ENCODE data around the gene KIN. TPM values are rescaled to one million over a fixed set of nuclear protein-coding genes. Genes with fewer than 3 reads are reported as not detected.

The KIN gene
- total RNA-seq, 4 donors from 2014 or later, result 2.7 to 13.8 (median 7.5) TPM

GRCh38 chr10:7808686-7809267, 21.0 kb upstream of the KIN start:
- H3K4me3 ChIP-seq, result no peak overlapping the region
- H3K27ac ChIP-seq, result no peak overlapping the region
- peaks cover 50% of the 10 kb centered on the region for H3K36me3 ChIP-seq
- H3K27me3 ChIP-seq, result no peaks in the 10 kb centered on the region
- H3K4me1 ChIP-seq, result no peaks in the 10 kb centered on the region
- no peaks in the 10 kb centered on the region for H3K9me3 ChIP-seq
- 57% methylated on average over 4 of the region's 4 CpGs for WGBS
- no peak for DNase-seq (ENCODE audit: low spot score in 2 of 2)
- TF ChIP-seq POLR2AphosphoS5 (IDR thresholded peaks at IDR 0.05) (no peak), CTCF (IDR thresholded peaks at IDR 0.05) (no peak), EP300 (IDR thresholded peaks at IDR 0.05) (no peak), POLR2A (IDR thresholded peaks at IDR 0.05) (no peak)

- no peak for TF ChIP-seq EP300 (IDR thresholded peaks at IDR 0.05)
- TF ChIP-seq POLR2A (IDR thresholded peaks at IDR 0.05), result no peak
- TF ChIP-seq POLR2AphosphoS5 (IDR thresholded peaks at IDR 0.05), result no peak
- TF ChIP-seq CTCF (IDR thresholded peaks at IDR 0.05), result no peak
- H3K27me3 ChIP-seq, result no peaks in the 10 kb centered on the region
- H3K4me3 ChIP-seq, result no peak overlapping the region
- H3K4me1 ChIP-seq, result no peaks in the 10 kb centered on the region
- no peak overlapping the region for H3K27ac ChIP-seq
- H3K36me3 ChIP-seq, result peaks cover 90% of the 10 kb centered on the region
- H3K9me3 ChIP-seq, result no peaks in the 10 kb centered on the region
- WGBS, result 48% methylated on average over 2 of the region's 2 CpGs
- DNase-seq (ENCODE audit: low spot score in 2 of 2), result no peak
Measured at GRCh38 chr10:7804741-7805140, 16.9 kb upstream of the KIN start.

- Histone ChIP-seq H3K36me3 (peaks cover 95% of the 10 kb centered on the region), H3K9me3 (no peaks in the 10 kb centered on the region), H3K27ac (no peak overlapping the region), H3K4me1 (no peaks in the 10 kb centered on the region), H3K4me3 (no peak overlapping the region), H3K27me3 (no peaks in the 10 kb centered on the region)
- no peak for DNase-seq (ENCODE audit: low spot score in 2 of 2)
- TF ChIP-seq CTCF (IDR thresholded peaks at IDR 0.05) (no peak), POLR2AphosphoS5 (IDR thresholded peaks at IDR 0.05) (no peak), POLR2A (IDR thresholded peaks at IDR 0.05) (no peak), EP300 (IDR thresholded peaks at IDR 0.05) (no peak)
- 90% methylated on average over 6 of the region's 6 CpGs for WGBS
Measured at GRCh38 chr10:7804216-7804615, 16.4 kb upstream of the KIN start.

GRCh38 chr10:7802606-7803005, 14.8 kb upstream of the KIN start:
- no peak overlapping the region for H3K4me3 ChIP-seq
- WGBS, result 92% methylated on average over 4 of the region's 4 CpGs
- no peak overlapping the region for H3K27ac ChIP-seq
- H3K4me1 ChIP-seq, result no peaks in the 10 kb centered on the region
- TF ChIP-seq EP300 (IDR thresholded peaks at IDR 0.05), result no peak
- TF ChIP-seq CTCF (IDR thresholded peaks at IDR 0.05), result no peak
- no peak for TF ChIP-seq POLR2AphosphoS5 (IDR thresholded peaks at IDR 0.05)
- TF ChIP-seq POLR2A (IDR thresholded peaks at IDR 0.05), result no peak
- H3K9me3 ChIP-seq, result no peaks in the 10 kb centered on the region
- no peaks in the 10 kb centered on the region for H3K27me3 ChIP-seq
- H3K36me3 ChIP-seq, result peaks cover 98% of the 10 kb centered on the region
- no peak for DNase-seq (ENCODE audit: low spot score in 2 of 2)

- Histone ChIP-seq H3K4me1 (peaks cover 12% of the 10 kb centered on the region), H3K4me3 (no peak overlapping the region), H3K9me3 (no peaks in the 10 kb centered on the region), H3K36me3 (peaks cover 58% of the 10 kb centered on the region), H3K27ac (no peak overlapping the region), H3K27me3 (no peaks in the 10 kb centered on the region)
- DNase-seq (ENCODE audit: low spot score in 2 of 2), result no peak
- 74% methylated on average over 6 of the region's 6 CpGs for WGBS
- TF ChIP-seq POLR2A (IDR thresholded peaks at IDR 0.05) (no peak), POLR2AphosphoS5 (IDR thresholded peaks at IDR 0.05) (no peak), CTCF (IDR thresholded peaks at IDR 0.05) (no peak), EP300 (IDR thresholded peaks at IDR 0.05) (no peak)
Measured at GRCh38 chr10:7797582-7797981, 9.8 kb upstream of the KIN start.

Data from suprapubic skin (tissue), 4 donors.